Heart left ventricle (tissue), 13 donors: ENCODE results near the gene SLC22A23.

ENCODE experiments used
- POLR2A ChIP-seq, 2 donors: fragments of 450-650 bp; IDR thresholded peaks; one replicate each; pipeline ENCODE4 v1.6.1; 2017; ENCODE audit warnings: antibody characterized with exemption in 2 of 2, mild to moderate bottlenecking in 2 of 2, moderate library complexity in 2 of 2
- TF ChIP-seq, protein P1 (sequence below), 12 donors: fragments of 200-600 bp; sonication (generic) in 4 of 12; IDR thresholded peaks; one replicate each; pipeline versions ENCODE4 v1.5.0 to v1.8.0; 2018 to 2022; ENCODE audit warnings: antibody characterized with exemption in 12 of 12, mild to moderate bottlenecking in 5 of 12
- donor health status: ischemic (EF 13 %, LVEDD 7.1; RV severe dilation, severe dysfunction).
- donor health status: DM: no; HTN: yes; CAD: no.
- donor health status: DM: no; HTN: no; CAD: no.
- donor health status: ischemic (EF 25% LVEDD 6.9; RV normal size, moderate dysfunction).
- donor health status: ischemic (EF 25% LVEDD 5.7; RV mildly dilated, moderate dysfunction).
- donor health status: ischemic (EF 35%, LVEDD 5.7; RV mildly dilated, moderate dysfunction).
- donor health status: nonischemic (EF 11% LVEDD 7.7; RV severe dilation, severe dysfunction).
- donor health status: DM: yes; HTN: yes; CAD: no.
- donor health status: PGD.
- donor health status: ischemic (EF 29% LVEDD 5.4; RV normal size, mild dysfunction).
- donor health status: nonischemic (EF 23%, LVEDD 6.1; RV moderate dilation, normal function).

DNA sequence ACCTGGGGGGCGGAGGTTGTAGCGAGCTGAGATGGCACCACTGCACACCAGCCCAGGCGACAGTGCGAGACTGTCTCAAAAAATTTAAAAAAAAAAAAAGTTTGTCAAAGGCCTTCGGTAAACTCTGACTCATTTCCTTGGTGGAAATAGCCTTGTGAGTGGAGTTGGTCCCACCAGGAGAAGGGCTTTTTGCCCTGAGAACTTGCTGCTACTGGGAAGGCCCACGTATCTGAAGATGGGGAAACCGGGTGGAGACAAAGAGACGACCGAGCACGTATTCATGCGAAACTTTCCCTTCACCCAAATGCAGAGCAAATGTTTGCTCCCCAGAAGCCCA, 51.7 kb downstream of the SLC22A23 start:
- TF ChIP-seq, protein P1, sequence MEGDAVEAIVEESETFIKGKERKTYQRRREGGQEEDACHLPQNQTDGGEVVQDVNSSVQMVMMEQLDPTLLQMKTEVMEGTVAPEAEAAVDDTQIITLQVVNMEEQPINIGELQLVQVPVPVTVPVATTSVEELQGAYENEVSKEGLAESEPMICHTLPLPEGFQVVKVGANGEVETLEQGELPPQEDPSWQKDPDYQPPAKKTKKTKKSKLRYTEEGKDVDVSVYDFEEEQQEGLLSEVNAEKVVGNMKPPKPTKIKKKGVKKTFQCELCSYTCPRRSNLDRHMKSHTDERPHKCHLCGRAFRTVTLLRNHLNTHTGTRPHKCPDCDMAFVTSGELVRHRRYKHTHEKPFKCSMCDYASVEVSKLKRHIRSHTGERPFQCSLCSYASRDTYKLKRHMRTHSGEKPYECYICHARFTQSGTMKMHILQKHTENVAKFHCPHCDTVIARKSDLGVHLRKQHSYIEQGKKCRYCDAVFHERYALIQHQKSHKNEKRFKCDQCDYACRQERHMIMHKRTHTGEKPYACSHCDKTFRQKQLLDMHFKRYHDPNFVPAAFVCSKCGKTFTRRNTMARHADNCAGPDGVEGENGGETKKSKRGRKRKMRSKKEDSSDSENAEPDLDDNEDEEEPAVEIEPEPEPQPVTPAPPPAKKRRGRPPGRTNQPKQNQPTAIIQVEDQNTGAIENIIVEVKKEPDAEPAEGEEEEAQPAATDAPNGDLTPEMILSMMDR (IDR thresholded peaks at IDR 0.05), result no peak
- no peak for TF ChIP-seq POLR2A (IDR thresholded peaks at IDR 0.05)
